DMS53 (cell line): ENCODE data around the gene THEMIS.
A peak's percentile ranks its signal among the peaks of the same experiment; 100 is the strongest.
"Not testable (repeated sequence)": the region's sequence is repeated elsewhere in the genome, so short reads cannot be mapped to it uniquely, and the experiment has no call there.

Source experiments
- DNase-seq: peaks from one replicate; lab custom pipeline; 2025; lab: John Stamatoyannopoulos, UW

THEMIS gene

DNA sequence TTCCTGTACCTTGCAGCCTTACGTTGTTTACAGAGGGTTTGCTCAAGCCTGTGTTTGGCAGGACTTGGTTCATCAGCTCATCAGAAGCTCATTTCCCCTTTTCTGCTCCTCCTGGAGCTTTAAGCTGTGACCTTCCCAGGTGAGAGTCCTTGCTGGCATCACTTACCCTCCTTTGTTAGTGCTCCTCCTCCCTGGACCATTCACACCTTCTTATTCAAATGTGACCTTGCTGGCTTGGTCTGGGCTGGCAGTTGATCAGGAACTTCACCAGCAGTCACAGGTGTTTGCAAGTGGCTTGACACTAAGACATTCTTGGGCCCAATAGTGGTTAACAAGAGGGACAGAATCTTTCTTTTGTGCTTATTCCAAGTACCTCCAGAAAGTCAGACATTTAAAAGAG, 175.0 kb downstream of the THEMIS start:
- no peak for DNase-seq

DNA sequence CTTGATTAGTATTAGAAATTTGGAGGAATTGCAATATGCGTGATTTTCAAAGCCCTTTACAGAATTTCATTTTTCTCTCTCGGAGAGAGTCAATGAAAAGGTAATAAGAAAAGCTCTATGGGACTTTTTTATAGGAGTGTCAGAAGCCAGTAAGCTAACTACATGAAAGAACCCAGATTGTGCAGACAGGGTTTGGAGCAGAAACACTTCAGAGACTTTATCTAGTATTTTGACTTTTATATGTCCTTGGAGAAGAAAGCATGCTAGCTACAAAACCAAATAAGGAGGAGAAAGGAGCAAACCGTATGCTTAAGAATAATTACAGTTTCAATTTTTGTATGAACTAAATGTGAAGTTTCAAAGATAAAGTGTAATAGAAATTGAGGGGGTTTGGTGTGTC, 182.2 kb downstream of the THEMIS start:
- DNase-seq = no peak

DNA sequence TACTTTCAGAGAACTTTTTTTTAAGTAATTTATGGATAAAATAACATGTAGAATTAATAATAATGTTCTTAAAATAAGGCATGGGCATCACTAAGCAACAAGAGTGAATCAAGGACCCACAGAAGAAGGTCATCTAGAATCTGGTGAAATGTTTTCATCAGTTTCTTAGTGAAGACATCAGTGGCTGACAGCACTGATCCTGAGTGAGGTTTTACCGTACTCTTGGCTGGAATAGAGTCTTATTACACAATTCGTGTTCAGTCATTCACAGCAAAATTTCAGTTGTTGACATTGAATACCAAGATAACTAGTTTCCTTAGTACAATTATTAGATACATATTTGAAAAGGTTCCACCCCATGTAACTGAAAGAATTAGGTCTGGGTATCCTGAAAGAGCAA, 183.5 kb downstream of the THEMIS start:
- DNase-seq = no peak

DNA sequence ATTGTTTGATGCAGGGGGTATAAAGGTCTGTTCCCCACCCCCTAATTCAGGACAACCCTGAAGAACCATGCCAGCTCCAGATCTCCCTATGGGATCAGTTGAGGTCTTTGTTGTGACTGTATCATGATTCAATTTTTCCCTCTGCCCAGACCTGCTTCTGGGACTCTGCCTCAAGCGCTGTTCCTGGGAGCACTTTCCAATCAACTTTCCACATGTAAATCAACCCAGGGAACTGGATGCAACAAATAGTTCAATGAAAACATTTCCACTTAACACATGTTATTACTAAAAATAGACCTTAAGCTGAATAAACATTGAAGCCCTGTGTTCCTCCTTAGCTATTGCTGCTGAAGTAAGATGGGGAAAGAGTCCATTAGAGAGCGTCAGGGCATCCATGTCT, 184.4 kb downstream of the THEMIS start:
- no peak for DNase-seq

DNA sequence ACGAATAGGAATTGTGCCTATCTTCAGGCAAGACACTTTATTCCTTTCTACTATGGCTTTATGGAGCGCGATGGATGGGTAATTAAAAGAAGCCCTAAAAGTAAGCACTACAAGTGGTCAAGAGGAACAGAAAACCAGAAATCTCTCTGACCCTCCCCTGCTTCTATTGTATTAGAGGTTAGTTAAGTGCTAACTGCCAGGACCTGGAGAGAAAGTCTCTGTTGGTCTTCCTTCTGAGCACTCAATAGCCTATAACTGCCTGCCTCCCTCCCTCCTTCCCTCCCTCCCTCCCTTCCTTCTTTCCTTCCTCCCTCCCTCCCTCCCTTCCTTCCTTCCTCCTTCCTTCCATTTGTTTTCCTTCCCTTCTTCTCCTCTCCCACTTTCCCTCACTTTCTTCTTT, 190.2 kb downstream of the THEMIS start:
- DNase-seq = no peak

DNA sequence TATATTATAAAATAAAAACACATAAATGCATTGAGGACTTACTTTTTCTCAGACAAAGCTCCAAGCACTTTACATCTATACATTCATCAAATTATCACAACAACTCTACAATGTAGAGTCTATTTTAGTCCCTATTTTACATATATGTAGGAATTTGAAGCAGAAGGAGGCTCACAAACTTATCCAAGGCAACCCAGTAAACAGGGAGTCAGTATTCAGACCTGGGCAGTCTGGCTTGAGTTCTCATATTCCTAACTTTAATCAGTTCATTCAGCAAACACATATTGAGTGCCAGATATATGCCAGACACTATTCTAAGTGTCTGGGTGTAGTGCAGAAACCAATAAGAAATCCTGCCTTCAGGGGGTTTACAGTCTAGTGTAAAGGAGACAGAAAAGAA, 194.6 kb downstream of the THEMIS start:
- DNase-seq = no peak

DNA sequence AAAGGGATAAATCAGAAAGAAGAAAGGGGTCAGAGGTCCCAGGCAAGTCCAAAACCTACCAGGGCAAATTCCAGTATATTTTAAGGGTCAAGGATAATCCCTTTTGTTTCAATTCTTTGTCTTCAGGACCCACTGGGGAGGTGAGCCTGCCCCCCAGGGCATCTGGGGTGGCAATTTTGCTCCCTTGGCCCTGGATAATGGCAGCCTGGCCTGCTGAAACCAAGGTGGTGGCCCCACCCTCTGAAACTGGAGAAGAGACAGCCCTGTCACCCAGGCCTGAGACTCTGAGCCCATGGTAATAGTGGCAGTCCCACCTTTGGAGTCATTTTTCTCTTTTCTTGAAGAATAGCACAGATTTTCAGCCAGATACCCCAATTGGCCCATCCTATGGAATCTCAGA, 205.8 kb downstream of the THEMIS start:
- DNase-seq = no peak

DNA sequence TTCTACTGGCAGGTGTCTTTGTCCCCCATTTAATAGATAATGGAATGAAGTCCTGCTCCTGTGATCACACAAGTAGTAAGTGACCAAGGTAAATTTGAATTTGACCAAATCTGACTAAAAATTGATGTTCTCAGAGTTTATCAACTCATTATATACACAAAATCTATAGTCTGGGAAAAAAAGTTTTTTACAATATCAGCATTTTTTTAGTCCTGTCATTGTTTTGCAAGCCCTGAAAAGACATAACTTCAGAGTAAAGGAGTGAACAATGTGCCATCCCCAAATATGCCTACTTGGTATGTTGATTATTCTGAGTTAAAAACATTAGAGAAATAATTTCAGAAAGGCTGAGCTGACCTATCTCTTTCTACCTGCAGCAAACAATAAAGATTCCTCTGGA, 209.7 kb downstream of the THEMIS start:
- DNase-seq = no peak

DNA sequence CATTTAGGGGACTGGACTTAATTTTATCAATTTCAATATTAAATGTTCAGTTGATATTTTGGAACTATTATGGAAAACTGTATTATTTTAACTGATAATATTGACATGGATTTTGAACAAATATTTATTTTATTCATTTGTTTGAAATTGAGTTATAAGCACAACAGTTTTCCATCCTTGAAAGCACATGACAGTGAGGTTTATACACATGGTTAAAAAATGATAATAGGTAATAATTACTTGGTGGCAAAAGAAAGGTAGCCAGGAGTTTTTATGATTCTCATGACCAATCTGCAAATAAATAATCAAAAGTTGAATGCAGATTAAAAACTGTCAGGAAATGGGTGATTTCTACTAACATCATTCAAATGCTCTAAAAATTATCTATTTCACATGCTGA, 210.3 kb downstream of the THEMIS start:
- DNase-seq = no peak

DNA sequence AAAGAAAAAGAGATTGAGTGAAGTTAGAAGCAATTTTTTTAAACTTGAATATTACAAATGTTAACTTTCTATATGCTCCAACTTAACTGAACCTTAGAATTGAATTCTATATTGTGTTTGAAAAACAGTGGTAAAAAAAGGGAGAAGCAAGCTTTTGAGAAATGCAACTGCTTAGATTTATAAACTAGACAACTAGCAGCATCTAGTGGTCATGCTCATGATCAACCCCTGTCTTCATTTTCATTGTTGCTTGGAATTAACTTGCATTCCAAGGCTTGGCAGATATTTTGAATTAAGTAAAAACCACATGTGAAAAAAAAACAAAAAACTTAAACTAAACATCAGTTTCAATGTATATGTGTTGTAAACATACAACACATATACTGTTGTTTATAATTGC, 210.8 kb downstream of the THEMIS start:
- DNase-seq = peak; percentile 50

DNA sequence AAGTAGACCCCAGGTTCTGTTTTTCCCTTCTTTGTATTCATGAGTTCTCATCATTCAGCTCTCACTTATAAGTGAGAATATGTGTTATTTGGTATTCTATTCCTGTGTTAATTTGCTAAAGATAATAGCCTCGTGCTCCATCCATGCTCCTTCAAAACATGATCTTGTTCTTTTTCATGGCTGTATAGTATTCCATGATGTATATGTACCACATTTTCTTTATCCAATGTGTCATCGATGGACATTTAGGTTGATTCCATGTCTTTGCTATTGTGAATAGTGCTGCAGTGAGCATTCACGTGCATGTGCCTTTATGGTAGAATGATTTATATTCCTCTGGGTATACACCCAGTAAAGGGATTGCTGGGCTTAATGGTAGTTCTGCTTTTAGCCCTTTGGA, 213.4 kb downstream of the THEMIS start:
- DNase-seq = not testable (repeated sequence)

DNA sequence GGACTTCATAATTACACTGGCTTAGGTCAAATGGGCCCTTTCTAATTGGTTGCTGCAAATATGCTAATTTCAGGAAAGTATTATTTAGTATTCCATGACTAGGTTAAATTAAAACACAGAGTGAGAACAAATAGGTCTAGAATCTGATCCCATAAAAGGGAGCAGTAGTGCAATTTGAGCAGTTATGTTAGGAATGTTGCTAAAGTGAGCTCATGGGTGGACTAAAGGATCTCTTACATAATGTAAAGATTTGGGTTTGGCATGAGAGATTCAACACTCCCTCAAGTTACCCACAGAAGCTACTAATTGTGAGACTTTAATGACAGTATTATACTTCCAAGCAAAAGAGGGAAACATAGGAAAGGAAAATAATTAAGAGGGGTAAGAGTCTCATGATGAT, 214.8 kb downstream of the THEMIS start:
- DNase-seq = no peak

DNA sequence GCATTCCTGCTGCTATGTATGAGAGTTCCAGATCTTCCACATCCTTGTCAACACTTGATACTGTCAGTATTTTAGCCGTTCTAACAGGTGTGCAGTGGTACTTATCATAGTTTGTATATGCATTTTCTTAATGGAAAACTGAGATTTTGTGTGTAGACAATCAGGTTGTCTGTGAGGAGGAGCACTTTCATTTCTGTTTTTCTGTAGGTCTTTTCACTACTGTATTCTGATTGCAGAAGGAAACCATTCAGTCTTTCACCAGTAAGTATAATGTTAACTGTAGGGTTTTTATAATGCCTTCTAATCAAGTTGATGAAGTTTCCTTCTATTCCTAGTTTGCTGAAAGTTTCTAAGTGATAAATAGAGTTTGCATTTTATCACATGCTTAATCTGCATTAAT, 216.4 kb downstream of the THEMIS start:
- DNase-seq = no peak
